Prostate gland (tissue), 2 donors: ENCODE measurements around the gene LIMCH1.
A peak's percentile ranks its signal among the peaks of the same experiment; 100 is the strongest.

ENCODE experiments used
- CTCF ChIP-seq, 4 experiments: fragments of 200-600 bp in 2 of 4; fragments of 450-650 bp in 2 of 4; sonication (generic) in 2 of 4; IDR thresholded peaks; 1 replicate in 3 of 4; 2 replicates in 1 of 4; pipeline ENCODE4 v1.5.1; 2016 to 2019; ENCODE audit warnings: antibody characterized with exemption in 4 of 4, mild to moderate bottlenecking in 2 of 4, moderate library complexity in 2 of 4
- POLR2A ChIP-seq: fragments of 450-650 bp; IDR thresholded peaks from one replicate; pipeline ENCODE4 v1.6.1; 2016; ENCODE audit warnings: antibody characterized with exemption, mild to moderate bottlenecking
- POLR2AphosphoS5 ChIP-seq: sonication (generic); formaldehyde crosslinking; IDR thresholded peaks from one replicate; pipeline ENCODE4 v1.6.1; 2017; ENCODE audit warnings: antibody characterized with exemption

GRCh38 chr4:41599192-41599786 lies 61.3 kb downstream of the LIMCH1 start:
- TF ChIP-seq CTCF (IDR thresholded peaks at IDR 0.05) (no peak), POLR2AphosphoS5 (peak; percentile 42), POLR2A (no peak)
